ENCODE results near the gene PLEKHB2.

The PLEKHB2 gene

DNA sequence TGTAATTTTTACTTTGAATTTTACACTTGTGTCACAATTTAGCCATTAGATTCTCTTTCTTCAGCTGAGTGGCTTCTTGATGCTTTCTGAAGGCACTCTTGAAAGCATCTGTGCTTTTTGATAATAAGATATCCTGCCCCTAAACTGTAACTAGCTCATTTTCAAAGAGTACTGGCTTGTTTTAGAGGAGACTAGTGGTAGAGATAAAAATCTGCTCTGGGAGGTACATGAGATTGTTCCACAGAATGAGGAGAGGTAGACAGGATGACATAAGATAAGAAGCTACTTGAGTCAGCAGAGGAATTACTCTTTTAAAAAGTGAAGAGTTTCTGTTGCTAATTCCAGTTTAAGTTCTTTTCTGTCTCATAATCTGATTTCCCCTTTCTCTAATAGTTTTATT is 10.6 kb downstream of the PLEKHB2 start:
- TF ChIP-seq, protein P1, sequence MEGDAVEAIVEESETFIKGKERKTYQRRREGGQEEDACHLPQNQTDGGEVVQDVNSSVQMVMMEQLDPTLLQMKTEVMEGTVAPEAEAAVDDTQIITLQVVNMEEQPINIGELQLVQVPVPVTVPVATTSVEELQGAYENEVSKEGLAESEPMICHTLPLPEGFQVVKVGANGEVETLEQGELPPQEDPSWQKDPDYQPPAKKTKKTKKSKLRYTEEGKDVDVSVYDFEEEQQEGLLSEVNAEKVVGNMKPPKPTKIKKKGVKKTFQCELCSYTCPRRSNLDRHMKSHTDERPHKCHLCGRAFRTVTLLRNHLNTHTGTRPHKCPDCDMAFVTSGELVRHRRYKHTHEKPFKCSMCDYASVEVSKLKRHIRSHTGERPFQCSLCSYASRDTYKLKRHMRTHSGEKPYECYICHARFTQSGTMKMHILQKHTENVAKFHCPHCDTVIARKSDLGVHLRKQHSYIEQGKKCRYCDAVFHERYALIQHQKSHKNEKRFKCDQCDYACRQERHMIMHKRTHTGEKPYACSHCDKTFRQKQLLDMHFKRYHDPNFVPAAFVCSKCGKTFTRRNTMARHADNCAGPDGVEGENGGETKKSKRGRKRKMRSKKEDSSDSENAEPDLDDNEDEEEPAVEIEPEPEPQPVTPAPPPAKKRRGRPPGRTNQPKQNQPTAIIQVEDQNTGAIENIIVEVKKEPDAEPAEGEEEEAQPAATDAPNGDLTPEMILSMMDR (IDR thresholded peaks at IDR 0.05; ENCODE audit: borderline replicate concordance, control extremely low read depth, extremely low read depth, insufficient read depth, missing control alignments), result no peak
- in situ Hi-C loops (cut with MboI; ENCODE audit: low sequenced_read_pairs, unreplicated experiment), result no loop called here
- DNase-seq (ENCODE audit: low spot score), result no peak

DNA sequence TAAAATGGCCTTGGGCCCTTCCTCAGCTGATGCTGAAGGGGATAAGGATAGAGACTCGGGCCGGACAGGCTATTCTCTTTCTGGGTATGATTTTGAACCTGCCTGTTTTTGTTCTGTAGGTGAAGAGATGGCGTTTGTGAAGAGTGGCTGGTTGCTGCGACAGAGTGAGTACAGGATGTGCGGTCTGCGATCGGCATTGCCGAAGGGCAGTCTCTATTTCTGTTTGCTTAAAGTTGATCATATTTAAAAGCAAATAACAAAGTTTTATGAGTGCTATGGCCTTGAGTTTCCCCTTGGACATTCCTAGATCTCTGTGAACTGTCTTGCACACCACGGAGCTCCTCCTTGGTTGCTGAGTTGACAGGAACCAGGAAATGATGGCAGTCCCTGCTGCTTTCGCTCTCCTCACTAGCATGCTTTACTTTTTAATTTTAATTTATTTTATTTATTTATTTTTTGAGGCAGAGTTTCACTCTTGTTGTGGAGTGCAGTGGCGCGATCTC is 15.7 kb downstream of the PLEKHB2 start:
- TF ChIP-seq, protein P1 (IDR thresholded peaks at IDR 0.05; ENCODE audit: borderline replicate concordance, control extremely low read depth, extremely low read depth, insufficient read depth, missing control alignments), result no peak
- no peak for DNase-seq (ENCODE audit: low spot score)
- in situ Hi-C loops (cut with MboI; ENCODE audit: low sequenced_read_pairs, unreplicated experiment), result no loop called here

GRCh38 chr2:131121464-131121863 is 16.3 kb downstream of the PLEKHB2 start:
- in situ Hi-C loops (cut with MboI; ENCODE audit: low sequenced_read_pairs, unreplicated experiment), result no loop called here
- DNase-seq (ENCODE audit: low spot score), result no peak
- TF ChIP-seq, protein P1 (IDR thresholded peaks at IDR 0.05; ENCODE audit: borderline replicate concordance, control extremely low read depth, extremely low read depth, insufficient read depth, missing control alignments), result no peak

- in situ Hi-C loops (cut with MboI; ENCODE audit: low sequenced_read_pairs, unreplicated experiment), result no loop called here
- TF ChIP-seq, protein P1 (IDR thresholded peaks at IDR 0.05; ENCODE audit: borderline replicate concordance, control extremely low read depth, extremely low read depth, insufficient read depth, missing control alignments), result no peak
- DNase-seq (ENCODE audit: low spot score), result no peak
Measured at GRCh38 chr2:131122496-131122895, 17.4 kb downstream of the PLEKHB2 start.

DNA sequence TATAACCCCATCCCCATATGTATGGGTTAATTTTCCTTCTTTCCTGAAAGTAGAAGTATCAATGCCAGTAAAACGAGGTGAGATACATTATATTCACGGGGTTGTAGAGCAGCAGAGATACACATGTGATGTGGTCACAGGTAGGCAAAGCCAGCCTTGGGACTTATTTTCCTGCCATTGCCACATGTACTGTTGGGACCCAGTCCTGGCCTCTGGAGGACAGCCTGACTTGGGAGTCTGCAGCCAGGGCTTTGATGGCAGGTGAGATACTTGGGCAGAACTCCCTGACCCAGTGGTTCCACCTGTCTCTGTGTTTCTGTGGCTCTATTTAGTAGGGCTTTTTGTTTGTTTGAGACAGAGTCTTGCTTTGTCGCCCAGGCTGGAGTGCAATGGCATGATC is 18.1 kb downstream of the PLEKHB2 start:
- DNase-seq (ENCODE audit: low spot score), result no peak
- TF ChIP-seq, protein P1 (IDR thresholded peaks at IDR 0.05; ENCODE audit: borderline replicate concordance, control extremely low read depth, extremely low read depth, insufficient read depth, missing control alignments), result no peak
- in situ Hi-C loops (cut with MboI; ENCODE audit: low sequenced_read_pairs, unreplicated experiment), result no loop called here

- TF ChIP-seq, protein P1 (IDR thresholded peaks at IDR 0.05; ENCODE audit: borderline replicate concordance, control extremely low read depth, extremely low read depth, insufficient read depth, missing control alignments), result no peak
- DNase-seq (ENCODE audit: low spot score), result no peak
- in situ Hi-C loops (cut with MboI; ENCODE audit: low sequenced_read_pairs, unreplicated experiment), result no loop called here
Measured at GRCh38 chr2:131125195-131125757, 20.1 kb downstream of the PLEKHB2 start.

Data from GM13976 (cell line).